Osteoblast (primary cell): ENCODE measurements around the gene ABLIM2. TPM values are rescaled to one million over a fixed set of nuclear protein-coding genes. Genes with fewer than 3 reads are reported as not detected.

ENCODE experiments used
- DNase-seq: peaks from one replicate; pipeline ENCODE4 v3.0.0; 2011; ENCODE audit warnings: low spot score, mixed read lengths; ENCODE audit not compliant: insufficient read length; ENCODE audit errors: missing footprints
- H2AFZ ChIP-seq: 2 replicates; pipeline ENCODE4 v1.6.0; 2011; ENCODE audit warnings: mild to moderate bottlenecking, low read length
- H3K27ac ChIP-seq: 2 replicates; pipeline ENCODE4 v1.5.1; 2011; ENCODE audit warnings: mild to moderate bottlenecking, low read depth, low read length, moderate library complexity
- H3K27me3 ChIP-seq: 2 replicates; pipeline ENCODE4 v1.6.0; 2012; ENCODE audit warnings: mild to moderate bottlenecking, control low read depth, inconsistent platforms, low read length, moderate library complexity; ENCODE audit not compliant: insufficient read depth
- H3K36me3 ChIP-seq: 2 replicates; pipeline ENCODE4 v1.5.1; 2011; ENCODE audit warnings: mild to moderate bottlenecking, low read length, control low read depth, moderate library complexity; ENCODE audit not compliant: insufficient read depth
- H3K4me1 ChIP-seq: 2 replicates; pipeline ENCODE4 v1.5.1; 2011; ENCODE audit warnings: mild to moderate bottlenecking, low read length, control low read depth, moderate library complexity; ENCODE audit not compliant: insufficient read depth
- H3K4me2 ChIP-seq: 2 replicates; pipeline ENCODE4 v1.6.0; 2011; ENCODE audit warnings: mild to moderate bottlenecking, low read length; ENCODE audit not compliant: insufficient read depth
- H3K4me3 ChIP-seq: fragments of 200-600 bp; sonication (generic); 3 replicates; pipeline ENCODE4 v1.5.1; 2012; ENCODE audit warnings: mild to moderate bottlenecking, low read length, inconsistent platforms; ENCODE audit not compliant: insufficient read depth
- H3K79me2 ChIP-seq: 2 replicates; pipeline ENCODE4 v1.6.0; 2012; ENCODE audit warnings: mild to moderate bottlenecking, low read length, control low read depth, inconsistent platforms; ENCODE audit not compliant: insufficient read depth
- H3K9me3 ChIP-seq: 2 replicates; pipeline ENCODE4 v1.5.1; 2011; ENCODE audit warnings: low read depth, low read length, control low read depth
- H4K20me1 ChIP-seq: 2 replicates; pipeline ENCODE4 v1.6.0; 2012; ENCODE audit warnings: mild to moderate bottlenecking, low read length, control low read depth; ENCODE audit not compliant: insufficient read depth
- total RNA-seq: library from RNA; depleted of rRNA; stranded (reverse); fragments of >200 nt; gene quantifications from 2 replicates; pipeline ENCODE4 v1.2.3, GENCODE V29; 2012
- TF ChIP-seq, protein P1 (sequence below): IDR thresholded peaks from 2 replicates; pipeline ENCODE4 v1.5.1; 2011; ENCODE audit warnings: mild to moderate bottlenecking, low read depth, low read length, moderate library complexity; ENCODE audit errors: extremely low read depth

The ABLIM2 gene
- total RNA-seq, 1 donor, result 0.36 TPM

DNA sequence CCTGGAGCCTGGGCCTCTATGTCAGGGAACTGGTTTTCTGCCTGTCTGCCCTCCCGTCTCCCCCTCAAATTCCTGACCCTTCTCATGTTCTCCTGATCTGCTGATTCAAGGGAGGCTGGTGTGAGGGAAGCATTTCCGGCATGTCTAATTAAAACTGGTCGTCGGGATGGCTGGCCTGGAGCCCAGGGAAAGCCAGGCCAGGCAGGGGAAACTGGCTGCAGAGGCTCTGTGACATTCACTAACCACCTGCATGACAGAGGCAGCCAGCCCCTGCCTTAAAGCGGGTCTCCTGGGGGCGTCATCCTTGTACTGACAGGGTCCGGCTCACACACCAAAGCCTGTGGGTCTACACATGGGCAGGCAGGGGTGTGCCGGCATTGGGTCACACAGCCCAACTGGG lies 35.2 kb downstream of the ABLIM2 start:
- Histone ChIP-seq H4K20me1 (no peaks in the 10 kb centered on the region), H3K4me2 (no peak overlapping the region), H3K27ac (no peak overlapping the region), H3K27me3 (peaks cover 13% of the 10 kb centered on the region), H3K36me3 (no peaks in the 10 kb centered on the region), H3K79me2 (no peaks in the 10 kb centered on the region), H3K4me3 (no peak overlapping the region), H2AFZ (no peak overlapping the region), H3K4me1 (no peaks in the 10 kb centered on the region), H3K9me3 (no peaks in the 10 kb centered on the region)
- TF ChIP-seq, protein P1, sequence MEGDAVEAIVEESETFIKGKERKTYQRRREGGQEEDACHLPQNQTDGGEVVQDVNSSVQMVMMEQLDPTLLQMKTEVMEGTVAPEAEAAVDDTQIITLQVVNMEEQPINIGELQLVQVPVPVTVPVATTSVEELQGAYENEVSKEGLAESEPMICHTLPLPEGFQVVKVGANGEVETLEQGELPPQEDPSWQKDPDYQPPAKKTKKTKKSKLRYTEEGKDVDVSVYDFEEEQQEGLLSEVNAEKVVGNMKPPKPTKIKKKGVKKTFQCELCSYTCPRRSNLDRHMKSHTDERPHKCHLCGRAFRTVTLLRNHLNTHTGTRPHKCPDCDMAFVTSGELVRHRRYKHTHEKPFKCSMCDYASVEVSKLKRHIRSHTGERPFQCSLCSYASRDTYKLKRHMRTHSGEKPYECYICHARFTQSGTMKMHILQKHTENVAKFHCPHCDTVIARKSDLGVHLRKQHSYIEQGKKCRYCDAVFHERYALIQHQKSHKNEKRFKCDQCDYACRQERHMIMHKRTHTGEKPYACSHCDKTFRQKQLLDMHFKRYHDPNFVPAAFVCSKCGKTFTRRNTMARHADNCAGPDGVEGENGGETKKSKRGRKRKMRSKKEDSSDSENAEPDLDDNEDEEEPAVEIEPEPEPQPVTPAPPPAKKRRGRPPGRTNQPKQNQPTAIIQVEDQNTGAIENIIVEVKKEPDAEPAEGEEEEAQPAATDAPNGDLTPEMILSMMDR, result no peak
- DNase-seq, result no peak

- Histone ChIP-seq H3K4me3 (no peak overlapping the region), H2AFZ (no peak overlapping the region), H3K27ac (no peak overlapping the region), H4K20me1 (no peaks in the 10 kb centered on the region), H3K4me2 (no peak overlapping the region), H3K4me1 (no peaks in the 10 kb centered on the region), H3K27me3 (peaks cover 9% of the 10 kb centered on the region), H3K9me3 (no peaks in the 10 kb centered on the region), H3K36me3 (no peaks in the 10 kb centered on the region), H3K79me2 (no peaks in the 10 kb centered on the region)
- TF ChIP-seq, protein P1, result no peak
- DNase-seq, result no peak
These were observed 35.9 kb downstream of the ABLIM2 start for GRCh38 chr4:8122746-8123145.

- H3K4me3 ChIP-seq, result no peak overlapping the region
- no peak overlapping the region for H3K4me2 ChIP-seq
- H3K27ac ChIP-seq, result no peak overlapping the region
- H4K20me1 ChIP-seq, result no peaks in the 10 kb centered on the region
- H3K79me2 ChIP-seq, result no peaks in the 10 kb centered on the region
- no peaks in the 10 kb centered on the region for H3K9me3 ChIP-seq
- peaks cover 16% of the 10 kb centered on the region for H3K27me3 ChIP-seq
- TF ChIP-seq, protein P1, result no peak
- no peak overlapping the region for H2AFZ ChIP-seq
- DNase-seq, result no peak
- no peaks in the 10 kb centered on the region for H3K4me1 ChIP-seq
- no peaks in the 10 kb centered on the region for H3K36me3 ChIP-seq
These were observed 37.2 kb downstream of the ABLIM2 start for GRCh38 chr4:8121292-8122015.

- H3K4me2 ChIP-seq, result no peak overlapping the region
- H4K20me1 ChIP-seq, result no peaks in the 10 kb centered on the region
- no peaks in the 10 kb centered on the region for H3K9me3 ChIP-seq
- no peaks in the 10 kb centered on the region for H3K79me2 ChIP-seq
- H3K4me1 ChIP-seq, result no peaks in the 10 kb centered on the region
- TF ChIP-seq, protein P1, result no peak
- H3K4me3 ChIP-seq, result no peak overlapping the region
- no peaks in the 10 kb centered on the region for H3K36me3 ChIP-seq
- H2AFZ ChIP-seq, result no peak overlapping the region
- H3K27ac ChIP-seq, result no peak overlapping the region
- no peak for DNase-seq
- H3K27me3 ChIP-seq, result peaks cover 22% of the 10 kb centered on the region
These were observed 38.1 kb downstream of the ABLIM2 start for GRCh38 chr4:8120501-8120900.
